ENCODE data around the gene STXBP4. TPM values are rescaled to one million over a fixed set of nuclear protein-coding genes. Genes with fewer than 3 reads are reported as not detected.

Gene STXBP4
- total RNA-seq, 1 donor from 2014 or later, result 9.4 TPM

GRCh38 chr17:54941285-54941684, 27.3 kb upstream of the STXBP4 start:
- H3K4me3 ChIP-seq (ENCODE audit: low read length in 3 of 3), result no peak overlapping the region
- H3K27me3 ChIP-seq (ENCODE audit: control insufficient read depth in 3 of 3, insufficient read depth in 3 of 3, low read length in 3 of 3), result no peaks in the 10 kb centered on the region
- H3K36me3 ChIP-seq (ENCODE audit: control insufficient read depth in 3 of 3, insufficient read depth in 3 of 3, low read length in 3 of 3), result no peaks in the 10 kb centered on the region
- no peak overlapping the region for H3K9ac ChIP-seq (ENCODE audit: low read depth in 1 of 3, low read length in 3 of 3)
- H3K9me3 ChIP-seq (ENCODE audit: control insufficient read depth in 3 of 3, low read length in 3 of 3), result no peaks in the 10 kb centered on the region
- H3K27ac ChIP-seq (ENCODE audit: low read depth, low read length), result no peak overlapping the region
- no peaks in the 10 kb centered on the region for H3K4me1 ChIP-seq (ENCODE audit: control insufficient read depth in 3 of 3, insufficient read depth in 3 of 3, low read length in 3 of 3)

- Histone ChIP-seq H3K36me3 (ENCODE audit: control insufficient read depth in 3 of 3, insufficient read depth in 3 of 3, low read length in 3 of 3) (no peaks in the 10 kb centered on the region), H3K27ac (ENCODE audit: low read depth, low read length) (no peak overlapping the region), H3K27me3 (ENCODE audit: control insufficient read depth in 3 of 3, insufficient read depth in 3 of 3, low read length in 3 of 3) (no peaks in the 10 kb centered on the region), H3K9me3 (ENCODE audit: control insufficient read depth in 3 of 3, low read length in 3 of 3) (no peaks in the 10 kb centered on the region), H3K9ac (ENCODE audit: low read depth in 1 of 3, low read length in 3 of 3) (no peak overlapping the region), H3K4me3 (ENCODE audit: low read length in 3 of 3) (no peak overlapping the region), H3K4me1 (ENCODE audit: control insufficient read depth in 3 of 3, insufficient read depth in 3 of 3, low read length in 3 of 3) (peaks cover 0 to 3% (median 0%) of the 10 kb centered on the region in 3 donors)
Observed at GRCh38 chr17:54944796-54945195, 23.8 kb upstream of the STXBP4 start.

DNA sequence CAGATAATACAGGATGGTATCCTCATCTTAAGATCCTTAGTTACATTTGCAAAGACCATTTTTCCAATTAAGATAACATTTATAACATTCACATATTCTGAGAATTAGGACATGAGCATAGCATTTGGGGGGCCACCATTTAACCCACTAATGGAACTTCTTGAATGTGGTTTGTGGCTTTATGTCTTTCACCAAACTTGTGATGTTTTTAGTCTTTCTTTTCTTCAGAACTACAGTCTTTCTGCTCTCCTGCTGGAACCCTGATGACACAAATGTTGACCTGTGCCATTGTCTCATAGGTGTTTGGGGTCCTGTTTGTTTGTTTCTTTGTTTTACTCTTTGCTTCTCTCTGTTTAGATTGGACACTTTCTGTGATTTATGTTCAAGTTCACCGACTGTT, 23.3 kb upstream of the STXBP4 start:
- H3K36me3 ChIP-seq (ENCODE audit: control insufficient read depth in 3 of 3, insufficient read depth in 3 of 3, low read length in 3 of 3), result no peaks in the 10 kb centered on the region
- peaks cover 0 to 3% (median 0%) of the 10 kb centered on the region in 3 donors for H3K4me1 ChIP-seq (ENCODE audit: control insufficient read depth in 3 of 3, insufficient read depth in 3 of 3, low read length in 3 of 3)
- H3K9ac ChIP-seq (ENCODE audit: low read depth in 1 of 3, low read length in 3 of 3), result no peak overlapping the region
- no peak overlapping the region for H3K27ac ChIP-seq (ENCODE audit: low read depth, low read length)
- no peaks in the 10 kb centered on the region for H3K27me3 ChIP-seq (ENCODE audit: control insufficient read depth in 3 of 3, insufficient read depth in 3 of 3, low read length in 3 of 3)
- H3K4me3 ChIP-seq (ENCODE audit: low read length in 3 of 3), result no peak overlapping the region
- H3K9me3 ChIP-seq (ENCODE audit: control insufficient read depth in 3 of 3, low read length in 3 of 3), result no peaks in the 10 kb centered on the region

- Histone ChIP-seq H3K9ac (ENCODE audit: low read depth in 1 of 3, low read length in 3 of 3) (no peak overlapping the region), H3K36me3 (ENCODE audit: control insufficient read depth in 3 of 3, insufficient read depth in 3 of 3, low read length in 3 of 3) (no peaks in the 10 kb centered on the region), H3K27ac (ENCODE audit: low read depth, low read length) (no peak overlapping the region), H3K4me3 (ENCODE audit: low read length in 3 of 3) (no peak overlapping the region), H3K4me1 (ENCODE audit: control insufficient read depth in 3 of 3, insufficient read depth in 3 of 3, low read length in 3 of 3) (peaks cover 0 to 3% (median 0%) of the 10 kb centered on the region in 3 donors), H3K27me3 (ENCODE audit: control insufficient read depth in 3 of 3, insufficient read depth in 3 of 3, low read length in 3 of 3) (no peaks in the 10 kb centered on the region), H3K9me3 (ENCODE audit: control insufficient read depth in 3 of 3, low read length in 3 of 3) (no peaks in the 10 kb centered on the region)
Observed at GRCh38 chr17:54945671-54946070, 22.9 kb upstream of the STXBP4 start.

- Histone ChIP-seq H3K4me3 (ENCODE audit: low read length in 3 of 3) (no peak overlapping the region), H3K4me1 (ENCODE audit: control insufficient read depth in 3 of 3, insufficient read depth in 3 of 3, low read length in 3 of 3) (peaks cover 0 to 3% (median 0%) of the 10 kb centered on the region in 3 donors), H3K27me3 (ENCODE audit: control insufficient read depth in 3 of 3, insufficient read depth in 3 of 3, low read length in 3 of 3) (no peaks in the 10 kb centered on the region), H3K36me3 (ENCODE audit: control insufficient read depth in 3 of 3, insufficient read depth in 3 of 3, low read length in 3 of 3) (no peaks in the 10 kb centered on the region), H3K27ac (ENCODE audit: low read depth, low read length) (no peak overlapping the region), H3K9me3 (ENCODE audit: control insufficient read depth in 3 of 3, low read length in 3 of 3) (no peaks in the 10 kb centered on the region), H3K9ac (ENCODE audit: low read depth in 1 of 3, low read length in 3 of 3) (no peak overlapping the region)
Observed at GRCh38 chr17:54947396-54947795, 21.2 kb upstream of the STXBP4 start.

DNA sequence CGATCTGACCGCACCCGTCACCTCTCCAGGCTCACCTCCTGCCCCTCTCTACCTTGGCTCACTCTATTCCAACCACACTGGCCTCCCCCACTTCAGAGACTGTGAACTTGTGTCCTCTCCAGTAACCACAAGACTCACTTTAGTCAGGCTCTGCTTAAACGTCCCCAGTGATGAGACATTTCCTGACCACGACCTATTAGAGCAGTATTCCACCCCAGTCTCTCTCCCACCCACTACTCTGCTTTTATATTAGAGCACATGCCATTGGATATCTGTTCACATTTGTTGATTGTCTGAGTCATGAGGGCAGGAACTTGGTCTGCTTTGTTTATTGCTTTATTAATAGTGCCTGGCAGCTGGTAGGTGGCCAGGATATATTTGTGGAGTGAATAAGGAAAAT, 20.2 kb upstream of the STXBP4 start:
- Histone ChIP-seq H3K9ac (ENCODE audit: low read depth in 1 of 3, low read length in 3 of 3) (no peak overlapping the region), H3K36me3 (ENCODE audit: control insufficient read depth in 3 of 3, insufficient read depth in 3 of 3, low read length in 3 of 3) (no peaks in the 10 kb centered on the region), H3K4me3 (ENCODE audit: low read length in 3 of 3) (no peak overlapping the region), H3K27ac (ENCODE audit: low read depth, low read length) (no peak overlapping the region), H3K9me3 (ENCODE audit: control insufficient read depth in 3 of 3, low read length in 3 of 3) (no peaks in the 10 kb centered on the region), H3K4me1 (ENCODE audit: control insufficient read depth in 3 of 3, insufficient read depth in 3 of 3, low read length in 3 of 3) (peaks cover 0 to 3% (median 0%) of the 10 kb centered on the region in 3 donors), H3K27me3 (ENCODE audit: control insufficient read depth in 3 of 3, insufficient read depth in 3 of 3, low read length in 3 of 3) (no peaks in the 10 kb centered on the region)

GRCh38 chr17:54950116-54950515, 18.4 kb upstream of the STXBP4 start:
- Histone ChIP-seq H3K27ac (ENCODE audit: low read depth, low read length) (no peak overlapping the region), H3K4me3 (ENCODE audit: low read length in 3 of 3) (no peak overlapping the region), H3K9me3 (ENCODE audit: control insufficient read depth in 3 of 3, low read length in 3 of 3) (no peaks in the 10 kb centered on the region), H3K27me3 (ENCODE audit: control insufficient read depth in 3 of 3, insufficient read depth in 3 of 3, low read length in 3 of 3) (no peaks in the 10 kb centered on the region), H3K36me3 (ENCODE audit: control insufficient read depth in 3 of 3, insufficient read depth in 3 of 3, low read length in 3 of 3) (peaks cover 0 to 9% (median 3%) of the 10 kb centered on the region in 3 donors), H3K9ac (ENCODE audit: low read depth in 1 of 3, low read length in 3 of 3) (no peak overlapping the region), H3K4me1 (ENCODE audit: control insufficient read depth in 3 of 3, insufficient read depth in 3 of 3, low read length in 3 of 3) (peaks cover 0 to 3% (median 0%) of the 10 kb centered on the region in 3 donors)

GRCh38 chr17:54951286-54951685, 17.3 kb upstream of the STXBP4 start:
- Histone ChIP-seq H3K9me3 (ENCODE audit: control insufficient read depth in 3 of 3, low read length in 3 of 3) (no peaks in the 10 kb centered on the region), H3K9ac (ENCODE audit: low read depth in 1 of 3, low read length in 3 of 3) (no peak overlapping the region), H3K27me3 (ENCODE audit: control insufficient read depth in 3 of 3, insufficient read depth in 3 of 3, low read length in 3 of 3) (no peaks in the 10 kb centered on the region), H3K4me1 (ENCODE audit: control insufficient read depth in 3 of 3, insufficient read depth in 3 of 3, low read length in 3 of 3) (peaks cover 0 to 3% (median 0%) of the 10 kb centered on the region in 3 donors), H3K36me3 (ENCODE audit: control insufficient read depth in 3 of 3, insufficient read depth in 3 of 3, low read length in 3 of 3) (peaks cover 0 to 15% (median 4%) of the 10 kb centered on the region in 3 donors), H3K27ac (ENCODE audit: low read depth, low read length) (no peak overlapping the region), H3K4me3 (ENCODE audit: low read length in 3 of 3) (no peak overlapping the region)

GRCh38 chr17:54956791-54957190, 11.8 kb upstream of the STXBP4 start:
- Histone ChIP-seq H3K9me3 (ENCODE audit: control insufficient read depth in 3 of 3, low read length in 3 of 3) (no peaks in the 10 kb centered on the region), H3K4me1 (ENCODE audit: control insufficient read depth in 3 of 3, insufficient read depth in 3 of 3, low read length in 3 of 3) (no peaks in the 10 kb centered on the region), H3K9ac (ENCODE audit: low read depth in 1 of 3, low read length in 3 of 3) (no peak overlapping the region), H3K27ac (ENCODE audit: low read depth, low read length) (no peak overlapping the region), H3K4me3 (ENCODE audit: low read length in 3 of 3) (no peak overlapping the region), H3K27me3 (ENCODE audit: control insufficient read depth in 3 of 3, insufficient read depth in 3 of 3, low read length in 3 of 3) (no peaks in the 10 kb centered on the region), H3K36me3 (ENCODE audit: control insufficient read depth in 3 of 3, insufficient read depth in 3 of 3, low read length in 3 of 3) (peaks cover 12 to 45% (median 25%) of the 10 kb centered on the region in 3 donors)

DNA sequence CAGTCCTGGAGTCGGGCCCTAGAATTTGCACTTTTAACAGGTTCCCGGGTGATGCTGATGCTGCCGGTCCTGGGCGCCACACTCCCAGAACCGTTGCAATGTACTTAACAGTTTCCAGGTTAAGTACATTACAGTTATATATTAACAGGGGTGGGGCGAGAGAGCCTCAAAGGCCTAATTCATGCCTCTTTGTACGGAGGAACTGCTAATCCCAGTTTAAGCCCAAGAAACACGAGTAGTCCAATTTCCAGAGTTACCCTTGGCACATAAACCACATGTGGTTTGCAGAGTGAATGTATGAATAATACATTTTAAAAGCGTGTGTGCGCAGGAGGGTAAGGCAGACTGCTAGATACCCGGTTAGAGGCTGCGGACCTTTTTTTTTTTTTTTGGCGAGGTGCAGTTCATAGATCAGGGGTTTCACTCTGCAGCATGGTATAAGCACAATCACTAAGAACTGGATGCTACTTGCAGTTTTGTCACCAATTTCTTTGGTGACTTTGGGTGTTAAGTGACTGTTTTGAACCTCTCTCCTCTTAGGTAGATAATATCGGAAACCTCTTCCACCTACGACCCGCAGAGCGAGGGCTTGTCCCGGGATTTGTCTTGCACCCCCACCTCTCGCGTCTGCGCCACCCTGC, 824 bp upstream of the STXBP4 start:
- Histone ChIP-seq H3K9me3 (ENCODE audit: control insufficient read depth in 3 of 3, low read length in 3 of 3) (no peaks in the 10 kb centered on the region), H3K36me3 (ENCODE audit: control insufficient read depth in 3 of 3, insufficient read depth in 3 of 3, low read length in 3 of 3) (peaks cover 0 to 14% (median 6%) of the 10 kb centered on the region in 3 donors), H3K9ac (ENCODE audit: low read depth in 1 of 3, low read length in 3 of 3) (peak overlapping the region; percentile 93 to 94 (median 93)), H3K27me3 (ENCODE audit: control insufficient read depth in 3 of 3, insufficient read depth in 3 of 3, low read length in 3 of 3) (no peaks in the 10 kb centered on the region), H3K4me1 (ENCODE audit: control insufficient read depth in 3 of 3, insufficient read depth in 3 of 3, low read length in 3 of 3) (peaks cover 11 to 23% (median 11%) of the 10 kb centered on the region in 3 donors), H3K4me3 (ENCODE audit: low read length in 3 of 3) (peak overlapping the region; percentile 93 to 98 (median 96)), H3K27ac (ENCODE audit: low read depth, low read length) (no peak overlapping the region)

All from skeletal muscle tissue (tissue), 4 donors.